Heart left ventricle (tissue), 16 donors: ENCODE measurements around the gene SMIM14. TPM values are rescaled to one million over a fixed set of nuclear protein-coding genes. Genes with fewer than 3 reads are reported as not detected.

Source experiments
- ATAC-seq, 4 donors: fragments of 200-7000 bp; cut with Tn5 transposase; one replicate each; pipeline ENCODE4 v1.9.1; 2020 to 2022; ENCODE audit warnings: moderate library complexity in 4 of 4, mild to moderate bottlenecking in 3 of 4, moderate number of reproducible peaks in 1 of 4
- DNase-seq, 5 donors: peaks; one replicate each; pipeline ENCODE4 v3.0.0-alpha.2; 2020
- H3K27ac ChIP-seq, 12 donors: fragments of 200-600 bp; sonication (generic) in 4 of 12; one replicate each; pipeline versions ENCODE4 v1.5.0 to v1.8.0; 2016 to 2022; ENCODE audit warnings: mild to moderate bottlenecking in 2 of 12
- H3K27me3 ChIP-seq, 9 donors: fragments of 200-600 bp; sonication (generic) in 2 of 9; one replicate each; pipeline versions ENCODE4 v1.5.1 to v1.8.0; 2016 to 2022; ENCODE audit warnings: mild to moderate bottlenecking in 3 of 9
- H3K36me3 ChIP-seq, 9 donors: fragments of 200-600 bp; sonication (generic) in 2 of 9; one replicate each; pipeline versions ENCODE4 v1.5.0 to v1.8.0; 2018 to 2022; ENCODE audit warnings: mild to moderate bottlenecking in 2 of 9
- H3K4me1 ChIP-seq, 12 donors: fragments of 200-600 bp; sonication (generic) in 4 of 12; one replicate each; pipeline versions ENCODE4 v1.5.0 to v1.8.0; 2016 to 2022; ENCODE audit warnings: mild to moderate bottlenecking in 3 of 12
- H3K4me3 ChIP-seq, 12 donors: fragments of 200-600 bp; sonication (generic) in 4 of 12; one replicate each; pipeline versions ENCODE4 v1.5.0 to v1.8.0; 2017 to 2022; ENCODE audit warnings: mild to moderate bottlenecking in 9 of 12, moderate library complexity in 4 of 12
- H3K9me3 ChIP-seq, 12 donors: fragments of 200-600 bp; sonication (generic) in 4 of 12; one replicate each; pipeline versions ENCODE4 v1.5.0 to v1.8.0; 2016 to 2022; ENCODE audit warnings: mild to moderate bottlenecking in 1 of 12
- CTCF ChIP-seq, 12 donors: fragments of 200-600 bp; sonication (generic) in 4 of 12; IDR thresholded peaks; one replicate each; pipeline versions ENCODE4 v1.5.0 to v1.8.0; 2018 to 2022; ENCODE audit warnings: antibody characterized with exemption in 12 of 12, mild to moderate bottlenecking in 5 of 12
- POLR2A ChIP-seq, 2 donors: fragments of 450-650 bp; IDR thresholded peaks; one replicate each; pipeline ENCODE4 v1.6.1; 2017; ENCODE audit warnings: antibody characterized with exemption in 2 of 2, mild to moderate bottlenecking in 2 of 2, moderate library complexity in 2 of 2
- WGBS, 4 donors: extraction: QIAGEN DNeasy Blood & Tissue Kit in 2 of 4; methylation state at CpG; one replicate each; pipeline versions ENCODE4 v1.1.5 to v1.1.7; 2013 to 2018; 5-methylcytosine and 5-hydroxymethylcytosine counted together
- intact Hi-C, 10 donors: fragments of 100-400 bp; cut with DNase I; formaldehyde crosslinking; loops; one replicate each; pipeline versions ENCODE4 v1.11.1 to v1.14.2; 2022
- polyA plus RNA-seq, 2 donors: library from polyadenylated mRNA; stranded (reverse); fragments of 200-250 nt; gene quantifications; one replicate each; pipeline ENCODE4 v1.2.3, GENCODE V29; 2013
- total RNA-seq, 9 donors: library from RNA; depleted of rRNA in 2 of 9; stranded (reverse); fragments of >200 nt in 2 of 9; fragmentation: NEBNext Ultra II Directional in 3 of 9; extraction: Animal tissue kit (Norgen Biotek cat#: 25700) in 3 of 9; gene quantifications; one replicate each; pipeline versions ENCODE4 v1.1.0 to v1.2.4, GENCODE V29; 2016 to 2023
- donor health status: ischemic (EF 13 %, LVEDD 7.1; RV severe dilation, severe dysfunction).
- donor health status: healthy with polysubstance abuse.
- donor health status: DM: no; HTN: yes; CAD: no.
- donor health status: DM: no; HTN: no; CAD: no.
- donor health status: ischemic (EF 25% LVEDD 6.9; RV normal size, moderate dysfunction).
- donor health status: ischemic (EF 25% LVEDD 5.7; RV mildly dilated, moderate dysfunction).
- donor health status: healthy.
- donor health status: DM: yes; HTN: yes; CAD: no.
- donor health status: ischemic (EF 35%, LVEDD 5.7; RV mildly dilated, moderate dysfunction).
- donor health status: nonischemic (EF 11% LVEDD 7.7; RV severe dilation, severe dysfunction).
- donor health status: DM: yes; HTN: yes; CAD: no.
- donor health status: PGD.
- donor health status: ischemic (EF 29% LVEDD 5.4; RV normal size, mild dysfunction).
- donor health status: nonischemic (EF 23%, LVEDD 6.1; RV moderate dilation, normal function).

SMIM14 gene
- total and polyA plus RNA-seq, 11 donors = 3.0 to 24.8 (median 11.8) TPM

- Histone ChIP-seq H3K4me1 (no peaks in the 10 kb centered on the region), H3K27ac (no peak overlapping the region), H3K36me3 (no peaks in the 10 kb centered on the region), H3K9me3 (no peaks in the 10 kb centered on the region), H3K4me3 (no peak overlapping the region), H3K27me3 (no peaks in the 10 kb centered on the region)
- intact Hi-C loops = no loop called here
- DNase-seq (no peak), ATAC-seq (no peak)
- TF ChIP-seq CTCF (IDR thresholded peaks at IDR 0.05) = no peak
- TF ChIP-seq POLR2A (IDR thresholded peaks at IDR 0.05) = no peak
- 87 to 96% (median 91%) methylated on average over 3 of the region's 3 CpGs for WGBS, 4 donors
These were observed 9.5 kb upstream of the SMIM14 start for GRCh38 chr4:39648213-39648612.

- TF ChIP-seq CTCF (IDR thresholded peaks at IDR 0.05) (no peak), POLR2A (IDR thresholded peaks at IDR 0.05) (no peak)
- Histone ChIP-seq H3K4me1 (peaks cover 0 to 14% (median 0%) of the 10 kb centered on the region in 12 donors), H3K27ac (no peak overlapping the region), H3K27me3 (no peaks in the 10 kb centered on the region), H3K9me3 (no peaks in the 10 kb centered on the region), H3K36me3 (no peaks in the 10 kb centered on the region), H3K4me3 (no peak overlapping the region)
- ATAC-seq = no peak
- 80 to 89% (median 84%) methylated on average over 4 of the region's 4 CpGs for WGBS, 4 donors
- intact Hi-C loops = loop anchor here in 1 of 10 donors (5.0 kb wide), 1 partner anchor 334 kb away; the partner anchor contains the start of gene PDS5A
- DNase-seq = no peak
These were observed 4.4 kb upstream of the SMIM14 start for GRCh38 chr4:39642885-39643552.

DNA sequence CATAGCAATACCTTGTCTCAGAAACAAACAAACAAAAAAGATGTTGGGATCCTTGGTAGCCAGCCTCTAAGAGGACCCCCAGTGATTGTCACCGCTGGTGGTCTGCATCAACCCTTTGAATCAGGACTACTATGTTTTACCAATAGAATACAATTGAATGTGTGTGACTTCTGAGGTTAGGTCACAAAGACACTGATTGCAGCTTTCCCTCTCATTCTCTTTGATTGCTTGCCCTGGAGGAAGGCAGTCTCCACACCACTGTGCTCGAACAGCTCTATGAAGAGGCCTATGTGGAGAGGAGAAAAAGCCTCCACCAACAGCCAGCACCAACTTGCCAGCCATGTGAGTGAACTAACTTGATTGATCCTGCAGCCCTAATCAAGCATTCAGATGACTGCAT lies 2.8 kb upstream of the SMIM14 start:
- no peak for DNase-seq
- intact Hi-C loops = loop anchor here in 1 of 10 donors (5.0 kb wide), 1 partner anchor 336 kb away; the partner anchor contains the start of gene PDS5A
- 82 to 90% (median 87%) methylated on average over 2 of the region's 2 CpGs for WGBS, 4 donors

More for the DNA sequence above, 2.8 kb upstream of the SMIM14 start:
- Histone ChIP-seq H3K9me3 (no peaks in the 10 kb centered on the region), H3K4me1 (peaks cover 0 to 25% (median 2%) of the 10 kb centered on the region in 12 donors), H3K27ac (no peak overlapping the region), H3K27me3 (no peaks in the 10 kb centered on the region), H3K4me3 (no peak overlapping the region), H3K36me3 (no peaks in the 10 kb centered on the region)
- no peak for ATAC-seq
- no peak for TF ChIP-seq POLR2A (IDR thresholded peaks at IDR 0.05)
- TF ChIP-seq CTCF (IDR thresholded peaks at IDR 0.05) = no peak
